Measurements from ENCODE around the gene TIMMDC1.

GRCh38 chr3:119559441-119559963 is 61.2 kb downstream of the TIMMDC1 start, which contains the start of gene CD80:
- no peak for TF ChIP-seq CTCF (IDR thresholded peaks at IDR 0.05)
- no peak for TF ChIP-seq POLR2A (IDR thresholded peaks at IDR 0.05)
